ENCODE data around the gene SPARCL1. TPM values are rescaled to one million over a fixed set of nuclear protein-coding genes. Genes with fewer than 3 reads are reported as not detected.

SPARCL1 gene
- total RNA-seq, 2 experiments from 2014 or later, result not detected

DNA sequence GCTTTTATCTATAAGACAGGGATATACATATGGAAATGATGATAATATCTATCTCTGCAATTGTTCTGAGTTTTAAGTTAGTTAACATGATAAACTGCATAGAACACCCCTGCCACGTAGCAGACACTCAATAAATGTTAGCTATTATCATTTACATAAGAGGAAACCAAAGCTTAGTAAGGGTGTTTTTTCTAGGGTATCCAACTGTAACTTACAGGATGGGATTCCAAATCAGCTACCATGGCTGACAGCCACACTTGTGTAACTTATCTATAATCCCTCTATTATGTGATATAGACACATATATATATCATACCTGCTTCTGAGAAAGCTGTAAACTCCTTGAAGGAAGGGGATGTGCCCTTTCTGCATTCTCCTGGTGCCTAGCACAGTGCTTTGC is 1.1 kb upstream of the SPARCL1 start:
- intact Hi-C loops (cut with micrococcal nuclease; ENCODE audit: unreplicated experiment), result no loop called here
- Histone ChIP-seq H3K36me3 (ENCODE audit: insufficient read depth, low read length) (no peaks in the 10 kb centered on the region), H2AFZ (ENCODE audit: low read length) (no peak overlapping the region), H3K4me3 (ENCODE audit: low read depth, low read length, poor library complexity, severe bottlenecking) (no peak overlapping the region), H3K4me2 (ENCODE audit: low read length) (no peak overlapping the region), H4K20me1 (ENCODE audit: insufficient read depth, low read length) (no peaks in the 10 kb centered on the region), H3K27ac (ENCODE audit: low read depth, low read length, poor library complexity, severe bottlenecking) (no peak overlapping the region), H3K9me3 (ENCODE audit: low read length) (no peaks in the 10 kb centered on the region), H3K79me2 (ENCODE audit: insufficient read depth, low read depth, low read length) (no peaks in the 10 kb centered on the region), H3K4me1 (ENCODE audit: insufficient read depth, low read length, poor library complexity, severe bottlenecking) (no peaks in the 10 kb centered on the region), H3K9me2 (ENCODE audit: insufficient read depth, low read length) (no peaks in the 10 kb centered on the region)
- CTCF ChIA-PET (ENCODE audit: unreplicated experiment), result no interaction called here
- DNase-seq (ENCODE audit: low spot score), result no peak
- no peak for TF ChIP-seq EZH2phosphoT487 (IDR thresholded peaks at IDR 0.05; ENCODE audit: borderline replicate concordance, low read depth, low read length)
- TF ChIP-seq, protein P1, sequence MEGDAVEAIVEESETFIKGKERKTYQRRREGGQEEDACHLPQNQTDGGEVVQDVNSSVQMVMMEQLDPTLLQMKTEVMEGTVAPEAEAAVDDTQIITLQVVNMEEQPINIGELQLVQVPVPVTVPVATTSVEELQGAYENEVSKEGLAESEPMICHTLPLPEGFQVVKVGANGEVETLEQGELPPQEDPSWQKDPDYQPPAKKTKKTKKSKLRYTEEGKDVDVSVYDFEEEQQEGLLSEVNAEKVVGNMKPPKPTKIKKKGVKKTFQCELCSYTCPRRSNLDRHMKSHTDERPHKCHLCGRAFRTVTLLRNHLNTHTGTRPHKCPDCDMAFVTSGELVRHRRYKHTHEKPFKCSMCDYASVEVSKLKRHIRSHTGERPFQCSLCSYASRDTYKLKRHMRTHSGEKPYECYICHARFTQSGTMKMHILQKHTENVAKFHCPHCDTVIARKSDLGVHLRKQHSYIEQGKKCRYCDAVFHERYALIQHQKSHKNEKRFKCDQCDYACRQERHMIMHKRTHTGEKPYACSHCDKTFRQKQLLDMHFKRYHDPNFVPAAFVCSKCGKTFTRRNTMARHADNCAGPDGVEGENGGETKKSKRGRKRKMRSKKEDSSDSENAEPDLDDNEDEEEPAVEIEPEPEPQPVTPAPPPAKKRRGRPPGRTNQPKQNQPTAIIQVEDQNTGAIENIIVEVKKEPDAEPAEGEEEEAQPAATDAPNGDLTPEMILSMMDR (conservative IDR thresholded peaks at IDR 0.05; ENCODE audit: low read length), result no peak
- POLR2A ChIA-PET, result interaction anchor here (0.5 to 0.7 kb wide), 3 partner anchors 32 to 1296 kb away, joined by 3 read pairs; no protein-coding TSS in a partner anchor
- BruUV-seq (replicated peaks), result no TSS peak

DNA sequence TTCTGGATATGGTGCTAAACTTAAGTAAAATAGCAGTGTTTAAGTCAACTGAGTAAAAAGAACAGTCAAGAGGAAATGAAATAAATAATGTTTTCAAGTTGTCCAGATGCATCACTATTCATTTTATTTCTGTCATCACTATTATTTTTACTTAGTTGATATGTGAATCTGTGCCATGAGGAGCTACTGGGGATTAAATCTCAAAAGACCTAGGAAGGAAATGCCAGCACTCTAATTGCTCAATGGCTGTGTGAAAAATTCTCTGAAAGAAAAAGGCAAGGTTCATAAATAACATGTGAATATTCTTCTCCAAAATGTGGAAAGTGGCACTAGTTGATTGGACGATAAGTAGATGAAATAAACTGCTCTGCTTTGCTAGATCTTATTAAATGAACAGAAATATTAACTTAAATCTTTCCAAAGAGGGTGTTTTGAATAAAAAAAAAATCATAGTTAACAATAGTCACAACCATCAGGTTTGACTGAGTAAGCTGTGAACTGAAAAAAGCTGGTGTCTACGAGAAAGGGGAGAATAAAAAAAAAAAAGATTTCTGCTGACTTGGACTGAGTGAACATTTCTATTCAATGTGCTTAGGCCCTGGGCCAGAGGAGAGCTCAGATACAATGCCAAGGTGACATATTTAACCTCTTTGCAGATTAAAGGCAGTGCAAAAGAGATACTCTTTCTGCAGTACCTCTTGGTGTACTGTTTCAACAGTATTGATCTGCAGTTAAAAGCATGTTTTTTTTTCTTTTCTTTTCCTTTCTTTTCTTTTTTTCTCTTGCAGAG is 1.6 kb downstream of the SPARCL1 start:
- no peak overlapping the region for H3K4me2 ChIP-seq (ENCODE audit: low read length)
- no peak overlapping the region for H3K27ac ChIP-seq (ENCODE audit: low read depth, low read length, poor library complexity, severe bottlenecking)
- BruUV-seq (replicated peaks), result no TSS peak
- no peaks in the 10 kb centered on the region for H3K9me2 ChIP-seq (ENCODE audit: insufficient read depth, low read length)
- TF ChIP-seq, protein P1 (conservative IDR thresholded peaks at IDR 0.05; ENCODE audit: low read length), result no peak
- no peak for TF ChIP-seq EZH2phosphoT487 (IDR thresholded peaks at IDR 0.05; ENCODE audit: borderline replicate concordance, low read depth, low read length)
- H2AFZ ChIP-seq (ENCODE audit: low read length), result no peak overlapping the region
- H4K20me1 ChIP-seq (ENCODE audit: insufficient read depth, low read length), result no peaks in the 10 kb centered on the region
- ChIA-PET POLR2A (interaction anchor here (0.6 to 0.7 kb wide), 4 partner anchors 200 to 1980 kb away, joined by 3 to 6 read pairs (median 4); no protein-coding TSS in a partner anchor), CTCF (ENCODE audit: unreplicated experiment) (no interaction called here)
- no peak for DNase-seq (ENCODE audit: low spot score)
- H3K36me3 ChIP-seq (ENCODE audit: insufficient read depth, low read length), result no peaks in the 10 kb centered on the region
- no peak overlapping the region for H3K4me3 ChIP-seq (ENCODE audit: low read depth, low read length, poor library complexity, severe bottlenecking)
- no peaks in the 10 kb centered on the region for H3K4me1 ChIP-seq (ENCODE audit: insufficient read depth, low read length, poor library complexity, severe bottlenecking)
- H3K9me3 ChIP-seq (ENCODE audit: low read length), result no peaks in the 10 kb centered on the region
- H3K79me2 ChIP-seq (ENCODE audit: insufficient read depth, low read depth, low read length), result no peaks in the 10 kb centered on the region
- intact Hi-C loops (cut with micrococcal nuclease; ENCODE audit: unreplicated experiment), result no loop called here

Measured in OCI-LY7 (cell line).